Parathyroid adenoma (tissue), 2 donors: ENCODE results near the gene TCF19.

Experiments used
- H2AFZ ChIP-seq: fragments of 300-600 bp; sonication (generic); one replicate; pipeline ENCODE4 v1.7.0; 2017; ENCODE audit warnings: antibody characterized with exemption, mild to moderate bottlenecking
- H3K27ac ChIP-seq: fragments of 300-600 bp; sonication (generic); one replicate; pipeline ENCODE4 v1.7.0; 2017
- H3K27me3 ChIP-seq: fragments of 300-600 bp; sonication (generic); one replicate; pipeline ENCODE4 v1.7.0; 2017; ENCODE audit warnings: low read length; ENCODE audit not compliant: control insufficient read depth, insufficient read depth
- H3K36me3 ChIP-seq: fragments of 300-600 bp; sonication (generic); one replicate; pipeline ENCODE4 v1.7.0; 2017; ENCODE audit warnings: low read length; ENCODE audit not compliant: control insufficient read depth, insufficient read depth
- H3K4me1 ChIP-seq: fragments of 300-600 bp; sonication (generic); one replicate; pipeline ENCODE4 v1.7.0; 2017; ENCODE audit warnings: control low read depth
- H3K4me2 ChIP-seq: fragments of 300-600 bp; sonication (generic); one replicate; pipeline ENCODE4 v1.7.0; 2017; ENCODE audit warnings: low read length
- H3K4me3 ChIP-seq: fragments of 300-600 bp; sonication (generic); one replicate; pipeline ENCODE4 v1.7.0; 2017; ENCODE audit warnings: low read depth, low read length
- H3K79me2 ChIP-seq: fragments of 300-600 bp; sonication (generic); one replicate; pipeline ENCODE4 v1.7.0; 2017; ENCODE audit warnings: control low read depth
- H3K9ac ChIP-seq: fragments of 300-600 bp; sonication (generic); one replicate; pipeline ENCODE4 v1.7.0; 2017; ENCODE audit warnings: mild to moderate bottlenecking
- H3K9me3 ChIP-seq: fragments of 300-600 bp; sonication (generic); one replicate; pipeline ENCODE4 v1.7.0; 2017; ENCODE audit warnings: low read length; ENCODE audit not compliant: control insufficient read depth
- TF ChIP-seq, protein P1 (sequence below): fragments of 300-600 bp; sonication (generic); IDR thresholded peaks from one replicate; pipeline ENCODE4 v1.7.0; 2017; ENCODE audit warnings: antibody characterized with exemption, mild to moderate bottlenecking
- donor health status: primary hyperparathyroidism.

TCF19 gene

DNA sequence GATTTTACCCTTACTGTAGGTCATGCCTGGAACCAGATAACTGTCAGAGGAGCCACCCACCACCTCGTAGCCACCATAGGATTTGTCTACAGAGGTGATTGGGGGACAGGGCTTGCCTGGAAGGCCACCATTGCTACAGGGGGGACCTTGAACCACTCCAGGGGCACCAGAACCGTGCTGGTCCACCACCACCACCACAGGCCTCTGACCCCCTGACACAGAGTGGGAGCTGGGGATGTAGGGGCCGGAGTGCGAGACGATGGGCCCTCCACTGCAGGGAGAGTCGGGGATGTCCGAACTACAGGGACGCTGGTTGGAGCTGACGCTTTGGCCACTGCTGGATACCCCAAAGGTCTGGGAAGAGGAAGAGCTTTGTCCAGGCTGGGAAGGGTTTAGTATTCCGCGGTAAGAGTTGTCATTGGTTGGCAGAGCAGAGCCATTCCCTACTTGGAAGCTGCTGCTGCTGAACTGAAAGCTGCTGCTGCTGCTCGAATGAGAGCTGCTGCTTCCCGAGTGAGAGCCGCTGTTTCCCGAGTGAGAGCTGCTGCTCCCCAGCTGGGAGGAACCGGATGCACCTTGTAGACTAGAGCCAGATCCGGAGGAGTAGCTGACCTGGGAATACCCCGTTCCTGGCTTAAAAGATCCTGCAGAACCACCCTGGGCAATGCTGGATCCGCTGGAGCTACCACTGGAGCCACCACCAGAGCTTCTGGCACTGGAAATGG, 41.6 kb upstream of the TCF19 start:
- H3K36me3 ChIP-seq: no peaks in the 10 kb centered on the region
- no peak overlapping the region for H3K4me3 ChIP-seq
- peaks cover 38% of the 10 kb centered on the region for H3K4me1 ChIP-seq
- no peaks in the 10 kb centered on the region for H3K9me3 ChIP-seq
- peaks cover 8% of the 10 kb centered on the region for H3K79me2 ChIP-seq
- peak overlapping the region; percentile 18 for H2AFZ ChIP-seq
- peak overlapping the region; percentile 70 for H3K27ac ChIP-seq
- no peaks in the 10 kb centered on the region for H3K27me3 ChIP-seq
- peak overlapping the region; percentile 36 for H3K4me2 ChIP-seq
- no peak overlapping the region for H3K9ac ChIP-seq
- TF ChIP-seq, protein P1, sequence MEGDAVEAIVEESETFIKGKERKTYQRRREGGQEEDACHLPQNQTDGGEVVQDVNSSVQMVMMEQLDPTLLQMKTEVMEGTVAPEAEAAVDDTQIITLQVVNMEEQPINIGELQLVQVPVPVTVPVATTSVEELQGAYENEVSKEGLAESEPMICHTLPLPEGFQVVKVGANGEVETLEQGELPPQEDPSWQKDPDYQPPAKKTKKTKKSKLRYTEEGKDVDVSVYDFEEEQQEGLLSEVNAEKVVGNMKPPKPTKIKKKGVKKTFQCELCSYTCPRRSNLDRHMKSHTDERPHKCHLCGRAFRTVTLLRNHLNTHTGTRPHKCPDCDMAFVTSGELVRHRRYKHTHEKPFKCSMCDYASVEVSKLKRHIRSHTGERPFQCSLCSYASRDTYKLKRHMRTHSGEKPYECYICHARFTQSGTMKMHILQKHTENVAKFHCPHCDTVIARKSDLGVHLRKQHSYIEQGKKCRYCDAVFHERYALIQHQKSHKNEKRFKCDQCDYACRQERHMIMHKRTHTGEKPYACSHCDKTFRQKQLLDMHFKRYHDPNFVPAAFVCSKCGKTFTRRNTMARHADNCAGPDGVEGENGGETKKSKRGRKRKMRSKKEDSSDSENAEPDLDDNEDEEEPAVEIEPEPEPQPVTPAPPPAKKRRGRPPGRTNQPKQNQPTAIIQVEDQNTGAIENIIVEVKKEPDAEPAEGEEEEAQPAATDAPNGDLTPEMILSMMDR: no peak

DNA sequence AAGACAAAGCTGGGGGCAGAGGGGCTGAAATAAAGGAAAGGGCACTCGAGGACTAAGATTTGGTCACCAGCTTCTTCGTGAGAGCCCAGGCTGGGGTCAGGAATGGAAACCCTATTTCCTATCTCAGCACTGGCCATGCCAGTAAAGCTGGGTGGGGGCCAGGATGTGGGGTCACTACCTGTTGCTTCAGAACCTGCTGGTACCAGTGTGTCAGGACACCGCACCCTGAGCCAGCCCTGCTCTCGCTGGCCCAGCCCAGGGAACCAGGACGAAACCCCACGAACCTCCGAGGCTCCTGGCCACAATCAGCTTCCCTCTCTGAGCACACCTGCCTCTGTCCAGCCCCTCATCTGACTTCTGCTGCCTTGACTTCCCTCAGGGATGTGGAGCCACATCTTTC, 40.2 kb upstream of the TCF19 start:
- Histone ChIP-seq H3K27me3 (no peaks in the 10 kb centered on the region), H3K9me3 (no peaks in the 10 kb centered on the region), H2AFZ (no peak overlapping the region), H3K4me1 (peaks cover 52% of the 10 kb centered on the region), H3K4me3 (peak overlapping the region; percentile 20), H3K9ac (no peak overlapping the region), H3K79me2 (peaks cover 8% of the 10 kb centered on the region), H3K4me2 (peak overlapping the region; percentile 30), H3K36me3 (no peaks in the 10 kb centered on the region), H3K27ac (peak overlapping the region; percentile 70)
- TF ChIP-seq, protein P1: no peak

DNA sequence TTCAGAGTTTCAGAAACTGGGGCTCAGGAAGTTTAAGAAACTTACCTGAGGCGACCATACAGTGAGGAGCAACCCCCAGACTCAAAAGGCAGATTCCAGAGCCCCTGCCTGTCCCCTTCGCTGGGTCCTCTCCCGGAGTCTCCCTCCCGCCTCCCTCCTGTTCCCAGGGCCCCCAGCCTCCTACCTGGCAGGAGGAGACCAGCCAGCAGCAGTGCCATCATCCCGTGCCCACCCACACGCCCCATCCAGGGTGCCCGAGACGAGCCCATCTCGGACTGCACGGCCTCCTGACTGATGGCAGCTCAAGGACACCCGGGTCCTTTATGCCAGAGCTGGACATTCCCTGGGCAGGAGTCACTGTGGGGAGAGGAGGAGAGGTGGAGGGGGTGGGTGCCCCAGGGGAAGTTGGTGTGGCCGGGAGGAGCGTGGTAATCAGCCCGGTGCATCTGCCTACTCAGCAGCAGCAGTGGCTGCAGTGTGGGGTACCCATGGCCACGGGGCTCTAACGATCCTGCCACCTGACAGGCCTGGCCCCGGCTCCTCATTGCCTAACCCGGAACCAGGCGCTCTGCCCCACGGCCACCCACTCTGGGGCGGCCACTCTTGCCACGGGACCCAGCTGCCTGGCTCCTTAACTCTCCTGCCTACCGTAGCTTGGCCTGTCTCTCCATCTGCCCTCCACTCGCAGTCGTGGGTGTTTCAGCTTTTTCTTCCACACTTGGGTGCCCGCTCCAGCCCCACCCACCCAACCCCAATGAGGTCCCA, 38.1 kb upstream of the TCF19 start, which contains the start of gene CDSN:
Gene CDSN, minus strand, starts transcription at position 296 of the 765 bp plus-strand sequence. Its CDS starts 27 bp downstream, at position 269.
- TF ChIP-seq, protein P1: no peak
- H3K9me3 ChIP-seq: no peaks in the 10 kb centered on the region
- H3K79me2 ChIP-seq: peaks cover 8% of the 10 kb centered on the region
- H3K27me3 ChIP-seq: no peaks in the 10 kb centered on the region
- no peaks in the 10 kb centered on the region for H3K36me3 ChIP-seq
- H2AFZ ChIP-seq: peak within 1 kb of the TSS; percentile 65
- H3K4me3 ChIP-seq: peak within 1 kb of the TSS; percentile 95
- H3K4me2 ChIP-seq: peak within 1 kb of the TSS; percentile 95
- peaks cover 44% of the 10 kb centered on the region for H3K4me1 ChIP-seq
- H3K27ac ChIP-seq: peak within 1 kb of the TSS; percentile 91
- H3K9ac ChIP-seq: peak within 1 kb of the TSS; percentile 38

DNA sequence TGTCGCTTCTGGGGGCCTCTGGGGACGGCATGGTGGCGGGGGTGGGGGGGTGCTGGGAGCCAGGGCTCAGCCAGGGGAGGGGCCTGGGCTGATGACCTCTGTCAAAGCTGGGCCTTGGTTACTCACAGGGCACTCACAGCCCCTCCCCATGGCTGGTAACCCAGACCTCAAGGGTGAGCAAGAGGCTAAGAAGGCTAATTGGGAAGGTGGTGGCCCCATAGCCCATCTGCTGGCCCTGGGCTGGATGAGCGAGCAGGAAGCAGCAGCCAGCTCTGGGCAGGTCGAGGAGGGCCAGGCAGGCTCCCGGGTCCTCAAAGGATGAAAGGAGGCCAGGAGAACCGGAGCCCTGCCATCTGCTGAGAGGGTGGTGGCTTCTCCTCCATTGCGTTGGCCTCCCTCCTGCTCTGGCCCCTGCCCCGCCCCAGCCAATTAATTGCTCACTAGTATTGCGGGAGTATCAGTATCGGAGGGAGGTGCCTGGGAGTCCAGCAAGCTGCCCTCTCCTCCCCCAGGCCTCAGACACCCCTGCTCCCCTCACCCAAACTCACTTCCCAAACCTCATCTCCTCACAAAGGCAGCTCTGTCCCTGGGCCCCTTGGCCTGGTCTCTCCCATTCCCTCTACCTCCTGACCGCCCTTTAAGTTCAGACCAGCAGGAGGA, 37.1 kb upstream of the TCF19 start:
- peak overlapping the region; percentile 28 for H2AFZ ChIP-seq
- TF ChIP-seq, protein P1: no peak
- H3K9ac ChIP-seq: no peak overlapping the region
- no peak overlapping the region for H3K4me2 ChIP-seq
- no peaks in the 10 kb centered on the region for H3K36me3 ChIP-seq
- H3K79me2 ChIP-seq: peaks cover 8% of the 10 kb centered on the region
- peaks cover 50% of the 10 kb centered on the region for H3K4me1 ChIP-seq
- no peak overlapping the region for H3K4me3 ChIP-seq
- H3K9me3 ChIP-seq: no peaks in the 10 kb centered on the region
- no peaks in the 10 kb centered on the region for H3K27me3 ChIP-seq
- H3K27ac ChIP-seq: peak overlapping the region; percentile 91
